T-helper 2 cell treated with Interferon-gamma antibody and Interleukin-4, amounts not matched to agents 5 μg/mL and 100 μg/mL, for 36 hours (primary cell): ENCODE results near the gene CCNL2.

Experiments used
- DNase-seq: peaks from one replicate; pipeline ENCODE4 v3.0.0; 2021; ENCODE audit warnings: low spot score
- H3K27ac Mint-ChIP-seq: one replicate; pipeline ENCODE4 v1.8.0; 2021; ENCODE audit warnings: mild to moderate bottlenecking, mixed read lengths
- H3K27me3 Mint-ChIP-seq: one replicate; pipeline ENCODE4 v1.8.0; 2021; ENCODE audit warnings: low read depth, mixed read lengths
- H3K36me3 Mint-ChIP-seq: one replicate; pipeline ENCODE4 v1.8.0; 2021; ENCODE audit warnings: low read depth, mixed read lengths
- H3K4me1 Mint-ChIP-seq: one replicate; pipeline ENCODE4 v1.8.0; 2021; ENCODE audit warnings: low read depth, mixed read lengths
- H3K4me3 Mint-ChIP-seq: one replicate; pipeline ENCODE4 v1.8.0; 2022; ENCODE audit warnings: mild to moderate bottlenecking, moderate library complexity, mixed read lengths
- H3K9me3 Mint-ChIP-seq: one replicate; pipeline ENCODE4 v1.8.0; 2021; ENCODE audit warnings: mixed read lengths

The CCNL2 gene

DNA sequence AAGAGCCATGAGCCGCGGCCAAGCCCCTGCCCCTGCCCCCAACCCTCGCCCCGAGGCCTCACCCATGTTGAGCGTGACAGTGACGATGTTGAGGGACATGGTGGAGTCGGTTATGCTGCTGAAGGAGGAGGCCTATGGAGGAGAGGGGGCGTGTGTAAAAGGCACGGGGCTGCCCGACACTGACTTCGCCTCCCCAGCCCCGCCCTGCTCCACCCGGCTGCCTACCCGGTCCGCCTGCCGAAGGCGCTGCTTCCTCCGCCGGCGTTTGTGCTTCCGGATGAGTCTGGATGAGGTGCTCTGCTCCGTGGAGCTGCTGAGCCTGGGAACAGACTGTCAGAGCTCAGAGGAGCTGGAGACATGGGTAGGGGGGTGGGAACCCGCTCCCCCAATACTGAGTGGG lies 59.0 kb downstream of the CCNL2 start:
- no peaks in the 10 kb centered on the region for H3K9me3 Mint-ChIP-seq
- no peak overlapping the region for H3K4me3 Mint-ChIP-seq
- peaks cover 11% of the 10 kb centered on the region for H3K36me3 Mint-ChIP-seq
- H3K4me1 Mint-ChIP-seq: peaks cover 4% of the 10 kb centered on the region
- no peak for DNase-seq
- H3K27me3 Mint-ChIP-seq: no peaks in the 10 kb centered on the region
- no peak overlapping the region for H3K27ac Mint-ChIP-seq

DNA sequence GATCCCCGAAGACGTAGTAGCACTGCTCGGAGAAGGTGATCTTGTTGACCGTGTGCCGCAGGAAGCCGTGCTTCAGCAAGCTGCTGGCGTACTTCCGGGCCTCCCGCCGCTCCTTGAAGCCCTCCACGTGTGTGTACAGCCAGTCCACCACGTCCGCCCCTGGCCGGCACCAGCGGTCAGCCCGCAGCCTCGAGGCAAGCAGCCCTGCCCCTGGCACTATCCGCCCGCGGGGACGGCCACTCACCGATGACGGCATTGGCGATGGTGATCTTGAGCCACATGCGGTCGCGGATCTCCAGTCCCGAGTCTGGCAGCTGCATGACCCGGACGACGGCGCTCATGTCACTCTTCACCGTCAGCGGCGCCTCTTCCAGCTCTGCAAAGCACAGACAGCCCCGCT lies 60.9 kb downstream of the CCNL2 start:
- no peak for DNase-seq
- Mint-ChIP-seq H3K4me1 (peaks cover 4% of the 10 kb centered on the region), H3K4me3 (no peak overlapping the region), H3K27ac (no peak overlapping the region), H3K36me3 (peaks cover 11% of the 10 kb centered on the region), H3K9me3 (no peaks in the 10 kb centered on the region), H3K27me3 (no peaks in the 10 kb centered on the region)

DNA sequence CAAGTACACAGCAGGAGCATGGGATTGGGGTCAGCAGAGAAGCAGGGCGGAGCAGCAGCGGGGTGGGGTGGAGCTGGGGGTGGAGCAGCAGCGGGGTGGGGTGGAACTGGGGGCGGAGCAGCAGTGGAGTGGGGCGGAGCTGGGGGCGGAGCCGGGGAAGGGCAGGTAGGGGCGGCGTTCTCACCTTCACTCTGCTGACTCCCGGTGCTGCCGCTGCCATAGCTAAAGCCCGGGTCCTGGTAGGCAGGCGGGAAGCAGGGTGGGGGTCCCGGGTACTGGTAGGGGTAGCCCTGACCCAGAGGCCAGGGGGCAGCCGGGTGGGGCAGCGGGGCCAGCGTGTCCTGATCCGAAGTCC lies 61.4 kb downstream of the CCNL2 start:
- Mint-ChIP-seq H3K9me3 (no peaks in the 10 kb centered on the region), H3K36me3 (peaks cover 11% of the 10 kb centered on the region), H3K4me1 (peaks cover 4% of the 10 kb centered on the region), H3K4me3 (no peak overlapping the region), H3K27ac (no peak overlapping the region), H3K27me3 (no peaks in the 10 kb centered on the region)
- no peak for DNase-seq

DNA sequence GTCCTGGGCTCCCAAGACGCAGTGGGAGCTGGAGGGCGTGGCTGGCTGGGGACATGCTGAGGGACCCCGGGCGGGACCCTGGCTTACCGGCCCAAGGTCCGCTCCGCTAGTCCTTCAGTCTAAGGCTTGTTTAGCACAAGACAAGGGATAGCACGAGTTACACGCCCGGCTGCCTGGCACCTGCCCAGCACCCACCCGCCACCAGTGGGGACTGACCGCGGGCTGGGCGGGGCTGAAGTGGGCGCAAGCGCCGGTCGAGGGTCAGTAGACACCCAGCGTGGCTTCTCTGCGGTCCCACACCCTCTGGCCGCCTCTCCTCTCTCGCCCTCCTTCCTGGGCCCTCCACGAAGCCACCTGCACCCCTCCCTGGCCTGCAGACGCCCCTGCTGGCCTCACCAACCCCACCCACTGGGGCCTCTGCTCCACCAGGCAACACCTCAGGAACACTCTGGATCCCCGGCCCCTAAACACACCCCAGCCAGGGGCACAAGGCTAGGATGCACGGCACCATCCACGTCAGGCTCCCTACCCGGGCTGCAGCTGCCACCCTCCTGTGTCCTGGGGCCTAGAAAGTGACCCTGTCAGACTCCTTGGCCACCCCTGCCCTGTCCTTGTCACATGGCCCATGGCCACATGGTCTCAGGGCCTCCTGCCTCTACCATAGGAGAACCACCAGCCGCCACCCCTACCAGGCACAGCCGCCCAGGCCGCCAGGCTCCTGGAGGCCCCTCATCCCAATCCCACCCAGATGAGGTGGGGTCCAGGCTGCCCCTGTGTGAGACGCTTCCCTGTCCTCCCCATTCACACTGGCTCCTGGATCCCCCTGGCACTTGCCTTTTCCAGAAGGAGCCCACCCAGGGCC lies 62.0 kb downstream of the CCNL2 start:
- peaks cover 4% of the 10 kb centered on the region for H3K4me1 Mint-ChIP-seq
- no peak overlapping the region for H3K4me3 Mint-ChIP-seq
- H3K9me3 Mint-ChIP-seq: no peaks in the 10 kb centered on the region
- no peaks in the 10 kb centered on the region for H3K27me3 Mint-ChIP-seq
- no peak overlapping the region for H3K27ac Mint-ChIP-seq
- peaks cover 11% of the 10 kb centered on the region for H3K36me3 Mint-ChIP-seq
- no peak for DNase-seq

DNA sequence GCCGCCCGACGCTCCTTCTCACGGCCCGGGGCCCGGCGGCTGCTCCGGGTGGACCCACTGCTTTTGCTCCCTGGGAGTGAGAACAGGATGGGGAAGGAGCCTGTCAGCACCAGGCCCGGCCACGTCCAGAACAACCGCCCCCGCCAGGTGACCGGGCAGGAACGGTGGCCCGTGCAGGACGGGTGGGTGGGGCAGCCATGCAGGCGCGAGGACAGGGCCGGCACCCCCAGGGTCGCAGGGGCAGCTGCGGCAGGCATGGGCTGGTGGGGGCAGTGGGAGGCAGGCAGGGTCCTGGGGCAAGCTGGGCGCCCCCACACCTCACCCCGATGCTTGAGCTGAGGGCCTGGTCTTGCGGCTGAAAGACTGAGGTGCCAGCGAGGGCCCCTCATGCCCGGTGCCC lies 62.7 kb downstream of the CCNL2 start:
- no peak for DNase-seq
- Mint-ChIP-seq H3K36me3 (peaks cover 10% of the 10 kb centered on the region), H3K9me3 (no peaks in the 10 kb centered on the region), H3K4me3 (no peak overlapping the region), H3K27me3 (no peaks in the 10 kb centered on the region), H3K4me1 (peaks cover 4% of the 10 kb centered on the region), H3K27ac (no peak overlapping the region)

DNA sequence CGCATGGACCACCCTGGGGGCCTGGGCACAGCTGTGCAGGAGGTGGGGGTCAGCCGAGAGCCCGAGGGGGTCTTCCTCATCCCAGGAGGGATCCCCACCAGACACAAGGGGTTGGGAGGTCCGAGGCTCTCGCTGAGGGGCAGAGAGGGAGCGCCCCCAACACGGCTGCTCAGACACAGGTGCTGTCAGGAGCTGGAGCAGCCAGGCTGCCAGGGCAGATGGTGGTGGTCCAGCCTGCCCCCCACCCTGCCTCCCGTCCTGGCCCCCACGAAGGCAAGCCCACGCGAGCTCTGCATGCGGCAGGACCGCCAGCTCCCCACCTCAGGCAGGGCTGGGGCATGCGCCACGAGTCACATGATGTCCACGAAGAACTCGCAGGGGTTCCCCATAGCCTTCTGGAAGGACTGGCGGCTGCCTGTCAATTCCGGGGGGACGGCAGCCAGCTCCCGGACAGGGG lies 63.3 kb downstream of the CCNL2 start:
- Mint-ChIP-seq H3K4me1 (peaks cover under 1% of the 10 kb centered on the region), H3K36me3 (peaks cover 4% of the 10 kb centered on the region), H3K4me3 (no peak overlapping the region), H3K9me3 (no peaks in the 10 kb centered on the region), H3K27ac (no peak overlapping the region), H3K27me3 (no peaks in the 10 kb centered on the region)
- DNase-seq: no peak
